K562 (cell line): ENCODE measurements around the gene FAM120B. TPM values are rescaled to one million over a fixed set of nuclear protein-coding genes. Genes with fewer than 3 reads are reported as not detected.

Source experiments
- ATAC-seq: fragments of 200-7000 bp; cut with Tn5 transposase; 3 replicates; pipeline ENCODE4 v1.9.1; 2020; ENCODE audit warnings: moderate library complexity
- BruUV-seq: library from RNA; stranded (reverse); fragments of 400-500 nt; replicated peaks from 2 replicates; lab custom pipeline; 2021; lab: Mats Ljungman, UMichigan
- CTCF ChIA-PET: fragments of 300-600 bp; formaldehyde crosslinking; extraction: SDS; loops from one replicate; lab custom pipeline; 2021; ENCODE audit warnings: low intra/inter-chr PET ratio; lab: Yijun Ruan, JAX
- POLR2A ChIA-PET: fragments of 300-600, 350-650 bp; sonication (Branson Sonifier 250); formaldehyde crosslinking; extraction: SDS; loops from one replicate; lab custom pipeline; 2021; ENCODE audit warnings: antibody characterized with exemption, inconsistent platforms; lab: Yijun Ruan, JAX
- DNase-seq, 4 experiments: peaks; one replicate each; pipeline versions ENCODE4 v3.0.0 to v3.0.0-alpha.2; 2011 to 2018; ENCODE audit warnings: low spot score in 3 of 4, mixed read lengths in 3 of 4; ENCODE audit errors: extremely low read depth in 1 of 4
- FAIRE-seq: peaks from 2 replicates; lab custom pipeline; 2011; peaks lifted over from hg19 to GRCh38; lab: Jason Lieb, UNC
- H2AFZ ChIP-seq: 2 replicates; pipeline ENCODE4 v1.6.0; 2011; ENCODE audit warnings: low read depth, low read length, control low read depth, inconsistent platforms
- H3K27ac ChIP-seq: fragments of 200-600 bp; 3 replicates; pipeline ENCODE4 v1.8.0; 2011; ENCODE audit warnings: low read depth, mild to moderate bottlenecking, control low read depth, inconsistent platforms, low read length, moderate library complexity, mixed read lengths; ENCODE audit errors: extremely low read depth
- H3K27me3 ChIP-seq, 2 experiments: fragments of 300-600 bp in 1 of 2; 2 replicates in 1 of 2; 3 replicates in 1 of 2; pipeline versions ENCODE4 v1.6.0 to v1.8.0; 2011; ENCODE audit warnings: inconsistent platforms in 2 of 2, low read length in 2 of 2, mild to moderate bottlenecking in 1 of 2, mixed read lengths in 1 of 2, moderate library complexity in 1 of 2; ENCODE audit not compliant: control insufficient read depth in 2 of 2, insufficient read depth in 2 of 2
- H3K36me3 ChIP-seq: fragments of 300-600 bp; 3 replicates; pipeline ENCODE4 v1.8.0; 2011; ENCODE audit warnings: mild to moderate bottlenecking, low read length, inconsistent platforms; ENCODE audit not compliant: control insufficient read depth, insufficient read depth
- H3K4me1 ChIP-seq, 2 experiments: fragments of 200-600 bp in 1 of 2; replicated peaks in 1 of 2; 2 replicates in 1 of 2; 3 replicates in 1 of 2; pipeline versions ENCODE4 v1.5.1 to v1.8.0; 2011; ENCODE audit warnings: inconsistent platforms in 2 of 2, low read length in 2 of 2, mild to moderate bottlenecking in 1 of 2, mixed read lengths in 1 of 2, moderate library complexity in 1 of 2; ENCODE audit not compliant: control insufficient read depth in 2 of 2, insufficient read depth in 2 of 2
- H3K4me2 ChIP-seq: 2 replicates; pipeline ENCODE4 v1.6.1; 2011; ENCODE audit warnings: low read length, control low read depth, inconsistent platforms, mixed read lengths; ENCODE audit not compliant: insufficient read depth
- H3K4me3 ChIP-seq: fragments of 200-600 bp; sonication (generic), shearing (Covaris generic); 2 replicates; pipeline ENCODE4 v1.5.1; 2016; ENCODE audit warnings: control low read depth, inconsistent platforms
- H3K79me2 ChIP-seq: fragments of 200-600 bp; 3 replicates; pipeline ENCODE4 v1.8.0; 2011; ENCODE audit warnings: low read length, inconsistent platforms; ENCODE audit not compliant: control insufficient read depth, insufficient read depth
- H3K9ac ChIP-seq, 2 experiments: 2 replicates each; pipeline versions ENCODE4 v1.6.0 to v1.6.1; 2011; ENCODE audit warnings: low read depth in 2 of 2, low read length in 2 of 2, control low read depth in 1 of 2, inconsistent platforms in 1 of 2, mild to moderate bottlenecking in 1 of 2, mixed read lengths in 1 of 2; ENCODE audit not compliant: insufficient read depth in 1 of 2
- H3K9me1 ChIP-seq: one replicate; pipeline ENCODE4 v1.6.0; 2011; ENCODE audit warnings: inconsistent platforms, mild to moderate bottlenecking, low read length, moderate library complexity; ENCODE audit not compliant: control insufficient read depth, insufficient read depth
- H3K9me3 ChIP-seq: replicated peaks from 2 replicates; pipeline ENCODE4 v1.5.1; 2011; ENCODE audit warnings: low read depth, low read length, inconsistent platforms; ENCODE audit not compliant: control insufficient read depth, insufficient read depth
- H4K20me1 ChIP-seq: replicated peaks from 2 replicates; pipeline ENCODE4 v1.6.1; 2011; ENCODE audit warnings: low read length, inconsistent platforms, mixed read lengths; ENCODE audit not compliant: control insufficient read depth, insufficient read depth
- CBFA2T3 ChIP-seq: fragments of 450-650 bp; IDR thresholded peaks from 2 replicates; pipeline ENCODE4 v1.6.1; 2017
- CHCHD3 ChIP-seq: fragments of 250-450 bp; sonication (Bioruptor Pico); IDR thresholded peaks from 2 replicates; pipeline ENCODE4 v2.1.2; 2022; ENCODE audit warnings: mild to moderate bottlenecking
- FOS ChIP-seq: IDR thresholded peaks from 3 replicates; pipeline ENCODE4 v1.6.1; 2011; ENCODE audit not compliant: insufficient read length; ENCODE audit errors: extremely low read depth
- GATAD2B ChIP-seq: fragments of 450-650 bp; IDR thresholded peaks from 2 replicates; pipeline ENCODE4 v1.6.1; 2017; ENCODE audit warnings: mild to moderate bottlenecking, borderline replicate concordance
- HSF4 ChIP-seq: fragments of 250-450 bp; sonication (Bioruptor Pico); IDR thresholded peaks from 2 replicates; pipeline ENCODE4 v2.1.2; 2022; ENCODE audit warnings: mild to moderate bottlenecking, moderate library complexity, borderline replicate concordance
- KDM4B ChIP-seq, 2 experiments: fragments of 450-650 bp in 1 of 2; sonication (generic) in 1 of 2; IDR thresholded peaks; 2 replicates each; pipeline ENCODE4 v1.6.1; 2016 to 2017; ENCODE audit warnings: borderline replicate concordance in 2 of 2, antibody characterized with exemption in 1 of 2, low read depth in 1 of 2, mild to moderate bottlenecking in 1 of 2
- MAFK ChIP-seq: IDR thresholded peaks from 2 replicates; pipeline ENCODE4 v1.6.1; 2011; ENCODE audit warnings: low read length, improper control_type of control experiment
- MCM7 ChIP-seq, 2 experiments: fragments of 450-650 bp; IDR thresholded peaks; 2 replicates each; pipeline ENCODE4 v1.6.1; 2016 to 2018
- MEIS2 ChIP-seq: fragments of 450-650 bp; IDR thresholded peaks from 2 replicates; pipeline ENCODE4 v1.6.1; 2014; ENCODE audit warnings: mild to moderate bottlenecking; ENCODE audit not compliant: partially characterized antibody
- NR0B1 ChIP-seq: fragments of 450-650 bp; IDR thresholded peaks from one replicate; pipeline ENCODE4 v1.6.1; 2018; ENCODE audit warnings: mild to moderate bottlenecking, moderate library complexity; ENCODE audit not compliant: partially characterized antibody
- PTRF ChIP-seq: fragments of 450-650 bp; IDR thresholded peaks from 2 replicates; pipeline ENCODE4 v1.6.1; 2016; ENCODE audit warnings: mild to moderate bottlenecking, missing genetic modification characterization, missing compliant biosample characterization
- SMC3 ChIP-seq: conservative IDR thresholded peaks from 2 replicates; pipeline ENCODE4 v1.6.1; 2011; ENCODE audit warnings: low read depth, low read length, improper control_type of control experiment; ENCODE audit not compliant: insufficient read depth
- TFAM ChIP-seq: fragments of 250-450 bp; sonication (Bioruptor Pico); conservative IDR thresholded peaks from 2 replicates; pipeline ENCODE4 v1.5.0; 2021; ENCODE audit warnings: mild to moderate bottlenecking, moderate library complexity
- ZBTB12 ChIP-seq: fragments of 250-450 bp; sonication (Bioruptor Pico); IDR thresholded peaks from 2 replicates; pipeline ENCODE4 v1.4.0; 2020
- ZNF165 ChIP-seq: fragments of 250-450 bp; sonication (Bioruptor Pico); IDR thresholded peaks from 2 replicates; pipeline ENCODE4 v1.4.0; 2020; ENCODE audit warnings: borderline replicate concordance
- ZNF445 ChIP-seq: fragments of 250-450 bp; sonication (Bioruptor Pico); IDR thresholded peaks from 2 replicates; pipeline ENCODE4 v1.4.0; 2020; ENCODE audit warnings: low read depth, mild to moderate bottlenecking, moderate library complexity
- ZNF586 ChIP-seq: fragments of 450-650 bp; formaldehyde crosslinking; conservative IDR thresholded peaks from 2 replicates; pipeline ENCODE4 v1.4.0; 2020; ENCODE audit warnings: mild to moderate bottlenecking, moderate library complexity
- ZNF785 ChIP-seq: fragments of 250-450 bp; sonication (Bioruptor Pico); IDR thresholded peaks from 2 replicates; pipeline ENCODE4 v1.4.0; 2020; ENCODE audit warnings: mild to moderate bottlenecking
- WGBS: fragments of 100-300 bp; shearing (Covaris generic); methylation state at CpG from one replicate; pipeline ENCODE4 v1.1.6; 2016; ENCODE audit warnings: low coverage, mixed read lengths; ENCODE audit not compliant: insufficient coverage; ENCODE audit errors: missing lambda C conversion rate; 5-methylcytosine and 5-hydroxymethylcytosine counted together
- in situ Hi-C: fragments of 300-500 bp; cut with MboI; formaldehyde crosslinking; loops from 4 replicates; pipeline ENCODE4 v1.15.0; 2018; ENCODE audit warnings: inconsistent platforms, mixed read lengths
- intact Hi-C: fragments of 100-400 bp; cut with micrococcal nuclease; formaldehyde crosslinking; loops from 2 replicates; pipeline ENCODE4 v1.14.2; 2022
- polyA plus RNA-seq, 8 experiments: library from polyadenylated mRNA; depleted of rRNA in 4 of 8; stranded (reverse) in 5 of 8; unstranded in 3 of 8; fragments of >200 nt; fragmentation: Nextera tagmentation in 2 of 8; fragmentation: Illumina TruSeq in 1 of 8; extraction: Ambion mirVana in 2 of 8; extraction: Trizol in 1 of 8; gene quantifications; 2 replicates each; pipeline versions ENCODE4 v1.2.1 to v1.2.3, GENCODE V29; 2011 to 2014; ENCODE audit warnings: inconsistent platforms in 1 of 8, missing spikeins in 1 of 8
- total RNA-seq, 7 experiments: library from RNA; depleted of rRNA in 6 of 7; stranded (reverse); fragments of >200 nt in 6 of 7; fragmentation: Illumina TruSeq in 2 of 7; extraction: Trizol in 2 of 7; gene quantifications; 2 replicates each; pipeline versions ENCODE4 v1.2.1 to v1.2.3, GENCODE V29; 2011 to 2021; ENCODE audit warnings: low replicate concordance in 1 of 7

FAM120B gene
- total and polyA plus RNA-seq, 9 of the 15 experiments (the other 6 are each of a cell fraction or from before 2014, with no cell fraction given) = 3.5 to 22.6 (median 14.7) TPM

- intact Hi-C loops = no loop called here
- ATAC-seq = no peak
These were observed 8.4 kb downstream of the FAM120B start for GRCh38 chr6:170314983-170315382.

More at GRCh38 chr6:170314983-170315382, 8.4 kb downstream of the FAM120B start:
- Histone ChIP-seq H3K4me2 (no peak overlapping the region), H3K9me1 (peaks cover 2% of the 10 kb centered on the region), H3K36me3 (peaks cover 31% of the 10 kb centered on the region; the same call in 2 of the 3 replicates), H2AFZ (no peak overlapping the region), H3K4me1 (no peaks in the 10 kb centered on the region), H3K9ac (no peak overlapping the region; a peak in 1 of 4 replicates), H3K27me3 (no peaks in the 10 kb centered on the region), H3K79me2 (peaks cover 45% of the 10 kb centered on the region), H3K27ac (no peak overlapping the region), H4K20me1 (peaks cover 14% of the 10 kb centered on the region), H3K4me3 (no peak overlapping the region), H3K9me3 (no peaks in the 10 kb centered on the region)
- FAIRE-seq (no peak), DNase-seq (no peak)
- in situ Hi-C loops = no loop called here
- TF ChIP-seq NR0B1 (no peak), ZBTB12 (no peak), MCM7 (IDR thresholded peaks at IDR 0.05) (no peak), ZNF785 (CRISPR knock-in tag) (no peak), ZNF445 (CRISPR knock-in tag) (no peak), TFAM (CRISPR knock-in tag) (no peak), ZNF586 (CRISPR knock-in tag) (no peak), KDM4B (IDR thresholded peaks at IDR 0.05; ENCODE audit: borderline replicate concordance in 2 of 2, low read depth in 1 of 2) (no peak), FOS (no peak), CHCHD3 (CRISPR knock-in tag) (no peak), PTRF (tag) (no peak), CBFA2T3 (no peak), MEIS2 (no peak), SMC3 (no peak), HSF4 (no peak), ZNF165 (CRISPR knock-in tag) (no peak), GATAD2B (no peak), MAFK (no peak)
- ChIA-PET CTCF (no interaction called here), POLR2A (no interaction called here)
- no TSS peak for BruUV-seq
- 87% methylated on average over 5 of the region's 5 CpGs for WGBS
